ENCODE data around the gene EPHA2. TPM values are rescaled to one million over a fixed set of nuclear protein-coding genes. Genes with fewer than 3 reads are reported as not detected.

EPHA2 gene
- total RNA-seq, 1 donor, result 0.54 TPM

GRCh38 chr1:16151995-16152384 is 3.9 kb downstream of the EPHA2 start:
- no peak for DNase-seq (ENCODE audit: low read depth in 2 of 3, low spot score in 2 of 3)

GRCh38 chr1:16151196-16151994 is 4.5 kb downstream of the EPHA2 start:
- peak in 1 of 3 donors; percentile 63 for DNase-seq (ENCODE audit: low read depth in 2 of 3, low spot score in 2 of 3)

GRCh38 chr1:16150508-16150907 is 5.4 kb downstream of the EPHA2 start:
- DNase-seq (ENCODE audit: low read depth in 2 of 3, low spot score in 2 of 3), result no peak

- DNase-seq (ENCODE audit: low read depth in 2 of 3, low spot score in 2 of 3), result no peak
These were observed 6.0 kb downstream of the EPHA2 start for GRCh38 chr1:16149702-16150488.

GRCh38 chr1:16149146-16149545 is 6.7 kb downstream of the EPHA2 start:
- no peak for DNase-seq (ENCODE audit: low read depth in 2 of 3, low spot score in 2 of 3)

- DNase-seq (ENCODE audit: low read depth in 2 of 3, low spot score in 2 of 3), result no peak
These were observed 7.4 kb downstream of the EPHA2 start for GRCh38 chr1:16148329-16149092.

- no peak for DNase-seq (ENCODE audit: low read depth in 2 of 3, low spot score in 2 of 3)
These were observed 8.5 kb downstream of the EPHA2 start for GRCh38 chr1:16147156-16147926.

- no peak for DNase-seq (ENCODE audit: low read depth in 2 of 3, low spot score in 2 of 3)
These were observed 9.4 kb downstream of the EPHA2 start for GRCh38 chr1:16146279-16147155.

GRCh38 chr1:16145662-16146278 is 10.1 kb downstream of the EPHA2 start:
- DNase-seq (ENCODE audit: low read depth in 2 of 3, low spot score in 2 of 3), result no peak

GRCh38 chr1:16145030-16145661 is 10.7 kb downstream of the EPHA2 start:
- DNase-seq (ENCODE audit: low read depth in 2 of 3, low spot score in 2 of 3), result no peak

GRCh38 chr1:16144325-16145029 is 11.4 kb downstream of the EPHA2 start:
- DNase-seq (ENCODE audit: low read depth in 2 of 3, low spot score in 2 of 3), result no peak

- DNase-seq (ENCODE audit: low read depth in 2 of 3, low spot score in 2 of 3), result no peak
These were observed 12.1 kb downstream of the EPHA2 start for GRCh38 chr1:16143566-16144324.

- DNase-seq (ENCODE audit: low read depth in 2 of 3, low spot score in 2 of 3), result no peak
These were observed 12.8 kb downstream of the EPHA2 start for GRCh38 chr1:16143005-16143565.

- no peak for DNase-seq (ENCODE audit: low read depth in 2 of 3, low spot score in 2 of 3)
These were observed 13.4 kb downstream of the EPHA2 start for GRCh38 chr1:16142383-16142995.

- no peak for DNase-seq (ENCODE audit: low read depth in 2 of 3, low spot score in 2 of 3)
These were observed 14.1 kb downstream of the EPHA2 start for GRCh38 chr1:16141573-16142336.
